ENCODE data around the gene HDAC4.

HDAC4 gene

DNA sequence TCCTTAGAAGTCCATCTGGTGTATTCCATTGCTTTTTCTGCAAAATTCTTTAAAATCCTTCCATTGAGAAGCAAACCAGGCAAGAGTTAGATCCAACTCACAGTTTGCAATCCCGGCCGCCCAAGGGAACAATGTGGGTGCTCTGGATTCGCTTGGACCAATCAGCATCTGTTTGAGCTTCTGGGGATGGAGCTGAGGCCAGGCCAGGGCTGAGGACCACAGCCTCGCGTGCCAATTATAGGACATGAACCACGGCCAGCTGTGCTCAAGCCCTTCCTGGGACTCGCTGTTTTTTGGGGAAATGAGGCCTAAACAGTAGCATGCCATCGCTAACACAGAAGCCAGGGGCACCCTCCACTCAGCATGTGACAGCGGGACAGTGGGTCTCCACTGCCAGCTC lies 270.8 kb downstream of the HDAC4 start:
- no peak for DNase-seq

DNA sequence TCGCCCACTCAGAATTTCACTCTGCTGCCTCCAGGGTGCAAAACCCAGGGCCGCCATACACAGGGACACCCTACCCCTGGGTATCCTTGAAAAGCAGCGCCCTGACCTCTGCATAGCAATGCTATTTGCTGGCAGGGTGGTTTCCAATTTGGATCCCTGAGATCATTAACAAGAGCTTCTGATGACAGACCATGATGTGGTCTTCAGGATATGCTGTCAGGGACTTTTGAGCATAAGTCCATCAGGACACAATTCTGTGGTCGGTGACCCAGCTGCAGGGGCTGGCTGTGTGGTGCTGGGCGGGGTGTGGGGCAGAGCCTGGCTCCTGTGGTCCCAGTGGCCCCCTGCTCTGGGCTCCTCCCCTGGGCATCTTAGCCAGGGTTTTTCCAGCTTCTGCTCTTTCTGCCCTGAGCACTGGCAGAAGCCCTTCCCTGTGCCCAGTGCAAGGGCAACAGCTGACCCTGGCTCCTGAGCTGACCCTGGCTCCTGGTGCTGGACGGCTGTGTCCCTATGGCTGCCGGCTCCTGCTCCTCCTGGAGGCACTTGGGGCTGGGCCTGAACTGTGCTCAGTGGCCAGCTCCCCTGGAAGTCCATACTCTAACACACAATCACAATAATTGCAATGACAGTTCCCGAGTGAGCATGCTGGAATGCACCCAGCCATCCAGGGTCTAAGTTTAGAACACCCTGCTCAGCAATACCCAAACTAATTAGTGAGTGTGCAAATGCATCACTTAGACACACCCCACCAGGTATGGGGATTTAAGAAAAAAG lies 271.5 kb downstream of the HDAC4 start:
- DNase-seq = no peak

DNA sequence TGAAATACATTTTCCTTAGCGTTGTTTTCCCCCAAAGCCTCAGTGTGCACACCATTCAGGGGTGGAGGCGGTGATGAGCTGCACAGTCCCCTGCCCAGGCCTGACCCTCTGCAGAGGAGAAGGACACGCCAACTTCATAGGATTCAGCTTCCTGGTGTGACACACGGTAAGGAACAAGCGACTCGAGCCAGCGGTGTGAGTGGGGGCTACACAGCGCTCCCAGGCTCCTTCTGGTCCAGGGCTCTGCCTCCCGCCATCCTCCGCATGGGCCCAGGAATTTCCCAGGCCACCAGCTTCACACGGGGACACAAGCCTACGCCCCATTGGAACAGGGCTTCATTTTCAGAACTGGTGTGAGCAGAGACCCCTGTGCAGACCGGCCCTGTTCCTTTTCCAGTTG lies 272.1 kb downstream of the HDAC4 start:
- no peak for DNase-seq

- no peak for DNase-seq
Observed at GRCh38 chr2:239127513-239127912, 273.3 kb downstream of the HDAC4 start.

- DNase-seq = no peak
Observed at GRCh38 chr2:239125726-239126675, 274.8 kb downstream of the HDAC4 start.

- DNase-seq = no peak
Observed at GRCh38 chr2:239124152-239124899, 276.5 kb downstream of the HDAC4 start.

GRCh38 chr2:239122421-239123110 lies 278.3 kb downstream of the HDAC4 start:
- DNase-seq = no peak

DNA sequence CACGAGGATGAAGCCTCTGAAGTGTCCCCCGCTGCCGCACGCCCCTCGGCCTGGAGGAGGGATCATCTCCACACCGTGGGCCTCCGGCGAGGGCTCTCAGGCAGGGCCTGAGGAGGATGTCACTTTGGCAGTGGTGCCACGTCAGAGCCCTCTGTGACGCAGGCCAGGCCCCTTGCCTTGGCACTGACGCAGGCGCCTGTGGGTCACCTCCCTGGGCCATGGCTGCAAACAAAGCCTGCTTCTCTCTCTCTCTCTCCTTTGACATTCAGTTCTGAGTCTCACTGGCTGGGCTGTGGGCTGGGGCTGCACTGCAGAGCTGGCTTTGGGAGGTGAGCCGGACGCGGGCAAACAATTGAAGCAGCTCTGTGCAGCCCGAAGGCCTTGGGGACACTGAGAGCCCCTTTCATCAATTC lies 279.2 kb downstream of the HDAC4 start:
- no peak for DNase-seq

DNA sequence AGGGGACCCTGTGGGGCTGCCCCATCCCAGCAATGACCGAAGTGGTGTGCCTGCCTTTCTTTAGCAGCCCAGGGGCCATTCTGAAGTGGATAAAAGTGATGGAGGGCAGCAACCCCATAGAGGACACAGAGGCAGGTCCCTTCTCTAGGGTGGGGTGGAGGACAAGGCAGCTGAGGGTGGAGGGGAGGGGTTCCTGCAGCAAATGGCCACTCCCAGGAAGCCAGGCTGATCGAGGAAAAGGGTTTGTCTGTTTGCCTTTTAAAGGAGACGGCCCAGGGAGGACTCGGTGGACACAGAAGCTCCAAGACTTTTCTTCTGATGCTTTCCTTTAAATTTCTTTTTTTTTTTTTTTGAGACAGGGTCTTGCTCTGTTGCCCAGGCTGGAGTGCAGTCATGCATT lies 280.2 kb downstream of the HDAC4 start:
- DNase-seq = no peak

- DNase-seq = no peak
Observed at GRCh38 chr2:239119346-239120126, 281.3 kb downstream of the HDAC4 start.

- DNase-seq = no peak
Observed at GRCh38 chr2:239118675-239119211, 282.1 kb downstream of the HDAC4 start.

GRCh38 chr2:239118264-239118663 lies 282.6 kb downstream of the HDAC4 start:
- no peak for DNase-seq

GRCh38 chr2:239117831-239118230 lies 283.0 kb downstream of the HDAC4 start:
- no peak for DNase-seq

DNA sequence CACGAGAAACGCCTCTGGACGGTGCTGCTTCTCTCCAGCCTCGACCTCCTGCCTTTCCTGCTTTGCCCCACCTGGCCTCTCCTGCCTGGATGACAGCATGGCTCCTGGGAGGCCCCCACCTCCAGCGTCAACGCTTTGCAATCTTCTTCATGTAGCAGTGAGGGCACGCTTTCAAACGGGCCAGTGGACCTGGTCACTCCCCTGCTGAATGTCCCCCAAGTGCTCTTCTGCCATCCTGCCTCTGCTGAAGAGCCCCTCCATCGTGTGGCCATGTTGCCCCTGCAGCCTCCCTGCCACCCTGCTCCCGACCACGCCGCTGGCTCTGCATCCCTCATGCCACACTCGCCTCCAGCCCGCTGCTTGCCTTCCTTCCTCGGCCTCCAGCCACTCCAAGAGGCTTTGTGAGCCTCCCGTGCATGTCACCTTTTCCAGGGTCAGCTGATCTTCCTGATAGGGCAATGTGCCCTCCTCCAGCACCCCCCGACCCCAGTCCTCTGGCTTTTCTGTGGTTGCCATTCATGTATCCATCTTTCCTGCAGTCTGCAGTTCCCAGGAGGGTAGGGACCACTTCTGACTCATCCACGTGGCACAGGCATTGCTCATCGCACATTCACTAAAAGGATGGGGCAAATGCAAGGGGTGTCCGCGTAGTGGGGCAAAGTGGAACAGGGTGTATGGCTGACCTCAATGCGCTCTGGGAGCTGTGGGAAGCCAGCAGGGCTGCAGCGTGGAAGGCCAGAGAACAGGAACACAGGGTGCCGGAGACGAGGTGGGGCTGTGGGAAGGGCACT lies 284.2 kb downstream of the HDAC4 start:
- DNase-seq = no peak

GRCh38 chr2:239115616-239116015 lies 285.2 kb downstream of the HDAC4 start:
- DNase-seq = no peak

GRCh38 chr2:239114616-239115265 lies 286.1 kb downstream of the HDAC4 start:
- no peak for DNase-seq

GRCh38 chr2:239114119-239114581 lies 286.7 kb downstream of the HDAC4 start:
- no peak for DNase-seq

DNA sequence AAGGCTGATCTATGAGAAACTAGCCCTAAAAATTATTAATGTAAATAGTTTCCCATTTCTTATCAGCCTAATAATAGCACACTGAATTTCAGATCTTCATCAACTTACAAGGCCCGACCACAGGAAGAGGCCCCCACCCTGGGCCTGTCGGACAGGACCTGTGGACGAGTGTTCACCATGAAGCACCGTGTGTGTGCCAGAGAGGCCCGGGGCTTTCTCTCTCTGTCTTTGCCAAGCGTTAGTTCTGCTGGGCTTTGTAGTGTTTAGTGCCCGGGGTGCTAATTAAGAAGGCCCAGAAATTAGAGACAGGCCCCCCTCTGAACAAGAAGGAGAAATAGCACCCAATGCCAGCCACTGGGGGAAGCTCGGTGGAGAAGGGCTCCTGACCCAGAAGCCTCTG lies 287.2 kb downstream of the HDAC4 start:
- no peak for DNase-seq

DNA sequence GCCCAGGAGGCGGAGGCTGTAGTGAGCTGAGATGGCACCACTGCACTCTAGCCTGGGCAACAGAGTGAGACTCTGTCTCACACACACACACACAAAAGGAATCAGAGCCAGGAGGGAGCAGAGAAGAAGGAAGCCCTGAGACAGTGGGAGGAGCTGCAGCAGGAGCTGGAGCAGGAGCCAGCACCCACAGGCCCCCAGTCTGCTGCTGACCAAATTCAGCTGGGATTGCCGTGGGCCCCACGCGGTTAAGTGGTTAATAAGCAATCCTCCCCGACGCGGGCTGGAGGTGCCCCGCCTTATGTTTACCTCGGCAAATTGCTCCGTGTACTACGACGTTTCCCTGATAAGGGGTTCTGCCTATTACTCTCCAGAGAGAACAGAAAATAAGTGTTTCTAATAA lies 287.6 kb downstream of the HDAC4 start:
- no peak for DNase-seq
